M059J (cell line): Measurements from ENCODE around the gene CPAMD8. TPM values are rescaled to one million over a fixed set of nuclear protein-coding genes. Genes with fewer than 3 reads are reported as not detected.
"Not testable (repeated sequence)": the region's sequence is repeated elsewhere in the genome, so short reads cannot be mapped to it uniquely, and the experiment has no call there.

ENCODE experiments used
- DNase-seq: peaks from one replicate; pipeline ENCODE4 v3.0.0-alpha.2; 2012; ENCODE audit warnings: low read depth
- total RNA-seq: library from RNA; depleted of rRNA; stranded (reverse); fragments of >200 nt; shearing (Covaris generic); gene quantifications from 2 replicates; pipeline ENCODE4 v1.2.3, GENCODE V29; 2014

The CPAMD8 gene
- total RNA-seq, 1 experiment from 2014 or later = not detected

- DNase-seq = no peak
These were observed 24.9 kb downstream of the CPAMD8 start for GRCh38 chr19:17001603-17002183.

- DNase-seq = no peak
These were observed 27.9 kb downstream of the CPAMD8 start for GRCh38 chr19:16998635-16999194.

- DNase-seq = not testable (repeated sequence)
These were observed 29.6 kb downstream of the CPAMD8 start for GRCh38 chr19:16996838-16997490.

DNA sequence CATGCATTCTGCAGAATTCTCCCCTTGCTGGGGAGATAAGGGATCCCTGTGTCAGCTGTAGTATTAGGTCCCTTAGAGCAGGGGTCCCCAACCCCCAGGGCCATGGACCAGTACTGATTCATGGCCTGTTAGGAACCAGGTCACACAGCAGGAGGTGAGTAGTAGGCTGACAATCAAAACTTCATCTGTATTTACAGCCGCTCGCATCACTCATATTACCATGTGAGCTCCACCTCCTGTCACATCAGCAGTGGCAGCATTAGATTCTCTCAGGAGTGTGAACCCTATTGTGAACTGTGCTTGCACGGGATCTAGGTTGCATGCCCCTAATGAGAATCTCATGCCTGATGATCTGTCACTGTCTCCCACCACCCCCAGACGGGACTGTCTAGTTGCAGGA is 37.9 kb downstream of the CPAMD8 start:
- DNase-seq = no peak

DNA sequence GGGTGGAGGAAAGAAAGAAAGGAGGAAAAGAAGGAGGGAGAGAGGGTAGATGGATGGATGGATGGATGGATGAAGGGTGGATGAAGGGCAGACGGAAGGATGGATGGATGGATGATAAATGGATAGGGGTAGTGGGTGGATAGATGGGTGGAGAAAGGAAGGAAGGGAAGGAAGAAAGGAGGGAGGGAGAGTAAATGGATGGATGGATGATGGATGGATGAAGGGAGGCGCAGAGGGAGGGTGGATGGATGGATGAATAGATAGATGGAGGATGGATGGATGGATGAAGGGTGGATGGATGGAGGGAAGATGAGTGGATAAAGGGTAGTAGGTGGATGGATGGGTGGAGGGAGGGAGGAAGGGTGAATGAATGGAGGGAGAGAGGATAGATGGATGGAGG is 41.2 kb downstream of the CPAMD8 start:
- no peak for DNase-seq

DNA sequence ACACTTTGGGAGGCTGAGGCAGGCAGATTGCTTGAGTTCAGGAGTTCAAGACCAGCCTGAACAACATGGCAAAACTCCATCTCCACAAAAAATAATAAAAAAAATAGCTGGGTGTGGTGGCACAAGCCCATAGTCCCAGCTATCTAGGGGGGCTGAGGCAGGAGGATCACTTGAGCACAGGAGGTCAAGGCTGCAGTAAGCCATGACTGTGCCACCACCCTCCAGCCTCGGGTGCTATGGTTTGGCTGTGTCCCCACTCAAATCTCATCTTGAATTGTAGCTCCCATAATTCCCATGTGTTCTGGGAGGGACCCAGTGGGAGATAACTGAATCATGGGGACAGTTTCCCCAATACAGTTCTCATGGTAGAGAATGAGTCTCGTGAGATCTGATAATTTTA is 44.0 kb downstream of the CPAMD8 start:
- not testable (repeated sequence) for DNase-seq

DNA sequence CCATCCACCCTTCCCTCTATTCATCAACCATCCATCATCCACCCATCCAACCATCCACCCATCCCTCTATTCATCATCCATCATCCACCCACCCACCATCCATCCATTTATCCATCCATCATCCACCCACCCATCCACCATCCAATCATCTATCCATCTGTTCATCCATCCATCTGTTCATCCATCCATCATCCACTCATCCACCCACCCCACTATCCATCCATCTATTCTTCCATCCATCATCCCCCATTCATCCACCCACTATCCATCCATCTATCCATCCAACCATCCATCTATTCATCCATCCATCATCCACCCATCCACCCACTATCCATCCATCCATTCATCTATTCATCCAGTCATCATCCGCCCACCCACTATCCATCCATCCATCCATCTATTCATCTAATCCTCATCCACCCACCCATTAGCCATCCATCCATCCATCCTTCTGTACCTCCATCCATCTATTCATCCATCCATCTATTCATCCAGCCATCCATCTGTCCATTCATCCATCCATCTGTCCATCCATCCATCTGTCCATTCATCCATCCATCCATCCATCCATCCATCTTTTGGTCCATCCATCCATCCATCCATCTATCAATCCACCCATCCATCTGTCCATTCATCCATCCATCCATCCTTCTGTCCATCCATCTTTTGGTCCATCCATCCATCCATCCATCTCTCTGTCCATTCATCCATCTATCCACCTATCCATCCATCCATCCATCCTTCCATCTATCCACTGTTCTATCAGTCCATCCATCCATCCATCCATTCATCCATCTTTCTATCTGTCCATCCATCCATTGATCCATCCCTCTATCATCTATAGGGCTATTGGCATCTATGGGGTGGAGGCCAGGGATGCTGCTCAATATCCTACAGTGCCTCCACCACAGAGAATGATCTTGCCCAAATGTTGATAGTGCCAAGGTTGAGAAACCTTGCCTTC is 47.5 kb downstream of the CPAMD8 start:
- no peak for DNase-seq

GRCh38 chr19:16978156-16978555 is 48.5 kb downstream of the CPAMD8 start:
- DNase-seq = no peak

- no peak for DNase-seq
These were observed 49.3 kb downstream of the CPAMD8 start for GRCh38 chr19:16977306-16977705.

GRCh38 chr19:16976446-16976845 is 50.2 kb downstream of the CPAMD8 start:
- DNase-seq = no peak

DNA sequence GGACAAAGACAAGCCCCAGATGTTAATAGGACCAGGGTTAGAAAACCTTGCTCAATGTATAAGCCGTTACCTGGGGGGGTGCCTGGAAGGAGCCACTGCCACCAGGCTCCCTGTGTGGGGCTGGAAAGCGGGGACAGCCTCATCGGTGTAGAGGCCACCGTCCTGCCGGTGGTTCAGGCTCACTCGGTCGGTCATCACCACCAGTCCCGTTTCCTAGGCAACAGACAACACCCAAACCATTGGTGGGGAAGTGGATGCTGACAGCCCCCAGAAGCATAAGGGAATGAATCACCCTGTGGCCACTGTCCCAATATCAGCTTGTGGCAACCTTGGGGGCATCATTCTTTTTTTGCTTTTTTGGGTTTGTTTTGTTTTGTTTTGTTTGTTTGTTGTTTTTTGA is 55.8 kb downstream of the CPAMD8 start:
- no peak for DNase-seq

GRCh38 chr19:16969135-16969534 is 57.5 kb downstream of the CPAMD8 start:
- DNase-seq = no peak

DNA sequence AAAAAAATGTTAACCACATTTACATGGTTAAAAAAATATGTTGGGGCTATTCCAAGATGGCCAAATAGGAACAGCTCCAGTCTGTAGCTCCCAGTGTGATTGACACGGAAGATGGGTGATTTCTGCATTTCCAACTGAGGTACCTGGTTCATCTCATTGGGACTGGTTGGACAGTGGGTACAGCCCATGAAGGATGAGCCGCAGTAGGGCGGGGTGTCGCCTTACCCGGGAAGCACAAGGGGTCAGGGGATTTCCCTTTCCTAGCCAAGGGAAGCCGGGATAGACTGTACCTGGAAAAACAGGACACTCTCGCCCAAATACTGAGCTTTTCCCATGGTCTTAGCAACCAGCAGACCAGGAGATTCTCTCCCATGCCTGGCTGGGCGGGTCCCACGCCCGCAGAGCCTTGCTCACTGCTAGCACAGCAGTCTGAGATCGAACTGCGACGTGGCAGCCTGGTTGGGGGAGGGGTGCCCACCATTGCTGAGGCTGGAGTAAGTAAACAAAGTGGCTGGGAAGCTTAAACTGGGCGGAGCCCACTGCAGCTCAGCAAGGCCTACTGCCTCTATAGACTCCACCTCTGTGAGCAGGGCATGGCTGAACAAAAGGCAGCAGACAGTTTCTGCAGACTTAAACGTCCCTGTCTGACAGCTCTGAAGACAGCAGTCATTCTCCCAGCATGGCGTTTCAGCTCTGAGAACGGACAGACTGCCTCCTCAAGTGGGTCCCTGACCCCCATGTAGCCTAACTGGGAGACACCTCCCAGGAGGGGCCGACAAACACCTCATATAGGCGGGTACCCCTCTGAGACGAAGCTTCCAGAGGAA is 65.4 kb downstream of the CPAMD8 start:
- not testable (repeated sequence) for DNase-seq

GRCh38 chr19:16958277-16958676 is 68.3 kb downstream of the CPAMD8 start:
- not testable (repeated sequence) for DNase-seq

DNA sequence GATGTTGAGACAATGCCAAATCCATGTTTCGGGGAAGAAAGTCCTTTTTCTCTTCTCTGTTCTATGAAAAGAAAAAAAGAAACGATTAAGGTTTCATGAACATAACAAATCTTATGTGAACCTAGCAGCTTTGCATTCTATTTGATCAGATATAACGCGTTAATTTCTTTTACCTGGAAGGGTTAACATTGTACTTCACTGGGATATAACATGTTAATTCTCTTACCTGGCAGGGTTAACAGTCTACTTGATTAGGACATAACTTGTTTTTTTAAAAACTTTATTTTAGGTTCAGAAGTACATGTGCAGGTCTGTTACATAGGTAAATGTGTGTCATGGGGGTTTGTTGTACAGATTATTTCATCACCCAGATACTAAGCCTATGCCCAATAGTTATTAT is 68.8 kb downstream of the CPAMD8 start:
- no peak for DNase-seq

DNA sequence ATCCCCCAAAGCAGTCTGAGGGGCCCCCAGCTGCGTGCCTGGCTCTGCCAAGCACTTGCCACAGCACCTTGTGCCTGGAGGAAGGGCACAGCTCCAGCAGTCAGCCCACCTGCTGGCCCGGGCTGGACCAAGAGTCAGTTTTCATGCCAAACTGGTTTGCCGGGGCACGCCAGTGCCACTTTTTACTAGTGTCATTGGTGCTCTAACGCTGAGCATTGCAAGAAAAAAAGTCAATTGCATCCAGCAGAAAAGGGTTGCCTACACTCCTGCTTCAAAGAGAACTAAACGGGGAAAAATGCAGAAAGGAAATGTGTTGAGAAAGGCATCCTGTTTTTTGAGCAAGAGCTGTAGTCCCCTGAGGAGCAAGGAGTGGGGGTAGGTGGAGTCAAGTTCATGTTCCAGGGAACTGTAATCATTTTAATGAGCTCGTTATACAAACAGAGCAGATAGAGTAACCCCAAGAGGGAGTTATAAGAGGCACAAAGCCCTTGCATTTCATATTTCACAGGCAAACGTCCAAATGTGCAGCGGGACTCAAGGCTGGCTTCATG is 69.4 kb downstream of the CPAMD8 start:
- DNase-seq = no peak

DNA sequence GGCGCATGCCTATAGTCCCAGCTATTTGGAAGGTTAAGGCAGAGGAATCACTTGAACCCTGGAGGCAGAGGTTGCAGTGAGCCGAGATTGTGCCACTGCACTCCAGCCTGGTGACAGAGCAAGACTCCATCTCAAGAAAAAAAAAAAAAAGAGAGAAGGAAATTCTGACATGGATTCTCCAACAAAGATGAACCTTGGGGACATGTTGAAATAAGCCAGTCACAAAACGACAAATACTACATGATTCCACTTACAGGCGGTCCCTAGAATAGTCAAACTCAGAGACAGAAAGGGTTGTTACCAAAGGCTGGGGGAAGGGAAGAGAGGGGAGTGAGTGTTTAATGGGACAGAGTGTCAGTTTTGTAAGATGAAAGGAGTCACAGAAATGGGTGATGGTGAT is 71.4 kb downstream of the CPAMD8 start:
- DNase-seq = no peak

GRCh38 chr19:16952046-16952445 is 74.6 kb downstream of the CPAMD8 start:
- no peak for DNase-seq

DNA sequence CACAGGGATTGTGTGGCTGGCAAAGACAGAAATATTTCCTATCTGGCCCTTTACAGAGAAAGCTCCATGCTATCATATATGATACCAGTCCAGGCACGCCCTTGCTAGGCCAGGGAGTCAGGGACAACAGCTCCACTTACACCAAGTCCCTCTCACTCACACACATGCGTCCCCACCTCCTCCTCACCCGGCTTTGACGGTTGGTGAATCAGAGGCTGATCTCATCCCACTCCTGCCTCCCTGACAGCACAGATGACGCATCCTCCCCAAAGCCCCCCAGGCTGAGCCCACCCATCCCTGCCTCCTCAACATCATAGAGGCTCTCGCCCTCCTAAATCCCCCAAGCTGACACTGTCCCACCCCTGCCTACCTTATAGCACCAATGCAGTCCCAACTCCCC is 75.1 kb downstream of the CPAMD8 start:
- DNase-seq = peak; percentile 51

- DNase-seq = no peak
These were observed 77.0 kb downstream of the CPAMD8 start for GRCh38 chr19:16949496-16950023.
